NCI-H1694 treated with DMSO at 0.1 percent for 48 hours (cell line): Measurements from ENCODE around the gene CACNA2D1.
"Not testable (repeated sequence)": the region's sequence is repeated elsewhere in the genome, so short reads cannot be mapped to it uniquely, and the experiment has no call there.

Experiments
- DNase-seq: peaks from one replicate; lab custom pipeline; 2025; lab: John Stamatoyannopoulos, UW

The CACNA2D1 gene

GRCh38 chr7:82434275-82435022 lies 9.1 kb downstream of the CACNA2D1 start:
- DNase-seq: no peak

GRCh38 chr7:82433507-82433906 lies 10.1 kb downstream of the CACNA2D1 start:
- no peak for DNase-seq

- not testable (repeated sequence) for DNase-seq
Observed at GRCh38 chr7:82432743-82433142, 10.8 kb downstream of the CACNA2D1 start.

GRCh38 chr7:82430500-82431465 lies 12.8 kb downstream of the CACNA2D1 start:
- no peak for DNase-seq

- no peak for DNase-seq
Observed at GRCh38 chr7:82429408-82429807, 14.2 kb downstream of the CACNA2D1 start.

- no peak for DNase-seq
Observed at GRCh38 chr7:82428186-82428961, 15.2 kb downstream of the CACNA2D1 start.

- DNase-seq: no peak
Observed at GRCh38 chr7:82423446-82423845, 20.1 kb downstream of the CACNA2D1 start.

GRCh38 chr7:82419200-82419599 lies 24.4 kb downstream of the CACNA2D1 start:
- DNase-seq: no peak

GRCh38 chr7:82417898-82418297 lies 25.7 kb downstream of the CACNA2D1 start:
- DNase-seq: no peak

GRCh38 chr7:82416402-82416801 lies 27.2 kb downstream of the CACNA2D1 start:
- DNase-seq: no peak

- no peak for DNase-seq
Observed at GRCh38 chr7:82414389-82414788, 29.2 kb downstream of the CACNA2D1 start.

GRCh38 chr7:82413237-82413636 lies 30.3 kb downstream of the CACNA2D1 start:
- no peak for DNase-seq

- no peak for DNase-seq
Observed at GRCh38 chr7:82411732-82412131, 31.8 kb downstream of the CACNA2D1 start.

- DNase-seq: peak; percentile 16
Observed at GRCh38 chr7:82410461-82410860, 33.1 kb downstream of the CACNA2D1 start.

GRCh38 chr7:82406937-82407336 lies 36.6 kb downstream of the CACNA2D1 start:
- DNase-seq: no peak

GRCh38 chr7:82405301-82405700 lies 38.3 kb downstream of the CACNA2D1 start:
- DNase-seq: no peak

- no peak for DNase-seq
Observed at GRCh38 chr7:82404652-82405051, 38.9 kb downstream of the CACNA2D1 start.

GRCh38 chr7:82404094-82404493 lies 39.5 kb downstream of the CACNA2D1 start:
- no peak for DNase-seq

GRCh38 chr7:82397879-82398524 lies 45.6 kb downstream of the CACNA2D1 start:
- no peak for DNase-seq

- DNase-seq: no peak
Observed at GRCh38 chr7:82396343-82396742, 47.2 kb downstream of the CACNA2D1 start.

- DNase-seq: no peak
Observed at GRCh38 chr7:82395147-82395546, 48.4 kb downstream of the CACNA2D1 start.

GRCh38 chr7:82393840-82394220 lies 49.7 kb downstream of the CACNA2D1 start:
- no peak for DNase-seq
